ENCODE data around the gene FRMPD2.

GRCh38 chr10:48299692-48300091, 25.2 kb upstream of the FRMPD2 start:
- TF ChIP-seq SMC3 (conservative IDR thresholded peaks at IDR 0.05; ENCODE audit: poor library complexity), result no peak
- TF ChIP-seq EP300 (conservative IDR thresholded peaks at IDR 0.05; ENCODE audit: poor library complexity, severe bottlenecking), result no peak
